Astrocyte (in vitro differentiated cells and primary cell): Measurements from ENCODE around the gene KCNAB1. TPM values are rescaled to one million over a fixed set of nuclear protein-coding genes. Genes with fewer than 3 reads are reported as not detected.

ENCODE experiments used
- DNase-seq: peaks from one replicate; pipeline ENCODE4 v3.0.0-alpha.2; 2010; ENCODE audit warnings: low read depth
- FAIRE-seq: peaks from 2 replicates; lab custom pipeline; 2011; peaks lifted over from hg19 to GRCh38; lab: Jason Lieb, UNC
- H2AFZ ChIP-seq: 2 replicates; pipeline ENCODE4 v1.6.0; 2012; ENCODE audit warnings: low read depth, low read length, inconsistent platforms
- H3K27ac ChIP-seq: 2 replicates; pipeline ENCODE4 v1.5.1; 2011; ENCODE audit warnings: low read depth, low read length, inconsistent platforms
- H3K27me3 ChIP-seq: 2 replicates; pipeline ENCODE4 v1.6.0; 2011; ENCODE audit warnings: low read length, inconsistent platforms; ENCODE audit not compliant: insufficient read depth
- H3K36me3 ChIP-seq: 2 replicates; pipeline ENCODE4 v1.5.1; 2011; ENCODE audit warnings: low read length, inconsistent platforms; ENCODE audit not compliant: insufficient read depth
- H3K4me1 ChIP-seq: 2 replicates; pipeline ENCODE4 v1.5.1; 2011; ENCODE audit warnings: low read length, inconsistent platforms; ENCODE audit not compliant: insufficient read depth
- H3K4me2 ChIP-seq: 2 replicates; pipeline ENCODE4 v1.6.0; 2012; ENCODE audit warnings: low read length, inconsistent platforms
- H3K4me3 ChIP-seq: 2 replicates; pipeline ENCODE4 v1.5.1; 2011; ENCODE audit warnings: low read depth, mild to moderate bottlenecking, low read length, inconsistent platforms; ENCODE audit not compliant: insufficient read depth
- H3K79me2 ChIP-seq: 2 replicates; pipeline ENCODE4 v1.6.0; 2012; ENCODE audit warnings: mild to moderate bottlenecking, low read length, inconsistent platforms; ENCODE audit not compliant: insufficient read depth
- H3K9ac ChIP-seq: 2 replicates; pipeline ENCODE4 v1.6.0; 2012; ENCODE audit warnings: mild to moderate bottlenecking, low read length, inconsistent platforms
- H3K9me3 ChIP-seq: 2 replicates; pipeline ENCODE4 v1.5.1; 2012; ENCODE audit warnings: low read depth, mild to moderate bottlenecking, low read length, inconsistent platforms; ENCODE audit not compliant: insufficient read depth
- H4K20me1 ChIP-seq: 2 replicates; pipeline ENCODE4 v1.6.0; 2012; ENCODE audit warnings: low read length, inconsistent platforms; ENCODE audit not compliant: insufficient read depth
- H3K27ac Mint-ChIP-seq: one replicate; pipeline ENCODE4 v1.8.0; 2021; ENCODE audit warnings: mild to moderate bottlenecking, mixed read lengths; ENCODE audit not compliant: unreplicated experiment
- H3K27me3 Mint-ChIP-seq: one replicate; pipeline ENCODE4 v1.8.0; 2021; ENCODE audit warnings: low read depth, mixed read lengths; ENCODE audit not compliant: unreplicated experiment
- H3K36me3 Mint-ChIP-seq: one replicate; pipeline ENCODE4 v1.8.0; 2021; ENCODE audit warnings: low read depth, mixed read lengths; ENCODE audit not compliant: unreplicated experiment
- H3K4me1 Mint-ChIP-seq: one replicate; pipeline ENCODE4 v1.8.0; 2021; ENCODE audit warnings: low read depth, mixed read lengths; ENCODE audit not compliant: unreplicated experiment
- H3K4me3 Mint-ChIP-seq: one replicate; pipeline ENCODE4 v1.8.0; 2021; ENCODE audit warnings: mild to moderate bottlenecking, moderate library complexity, mixed read lengths; ENCODE audit not compliant: unreplicated experiment
- H3K9me3 Mint-ChIP-seq: one replicate; pipeline ENCODE4 v1.8.0; 2021; ENCODE audit warnings: mild to moderate bottlenecking, mixed read lengths; ENCODE audit not compliant: unreplicated experiment
- EZH2 ChIP-seq: IDR thresholded peaks from 2 replicates; pipeline ENCODE4 v1.6.1; 2012; ENCODE audit warnings: mild to moderate bottlenecking, low read length, inconsistent platforms; ENCODE audit not compliant: insufficient read depth
- total RNA-seq: library from RNA; stranded (reverse); gene quantifications from 2 replicates; pipeline ENCODE4 v1.2.1, GENCODE V29; 2021
- TF ChIP-seq, protein P1 (sequence below): IDR thresholded peaks from 2 replicates; pipeline ENCODE4 v1.5.1; 2011; ENCODE audit warnings: low read depth, mild to moderate bottlenecking, inconsistent platforms, low read length, moderate library complexity; ENCODE audit not compliant: insufficient read depth

The KCNAB1 gene
- total RNA-seq, 1 donor from 2014 or later: 0.30 TPM

DNA sequence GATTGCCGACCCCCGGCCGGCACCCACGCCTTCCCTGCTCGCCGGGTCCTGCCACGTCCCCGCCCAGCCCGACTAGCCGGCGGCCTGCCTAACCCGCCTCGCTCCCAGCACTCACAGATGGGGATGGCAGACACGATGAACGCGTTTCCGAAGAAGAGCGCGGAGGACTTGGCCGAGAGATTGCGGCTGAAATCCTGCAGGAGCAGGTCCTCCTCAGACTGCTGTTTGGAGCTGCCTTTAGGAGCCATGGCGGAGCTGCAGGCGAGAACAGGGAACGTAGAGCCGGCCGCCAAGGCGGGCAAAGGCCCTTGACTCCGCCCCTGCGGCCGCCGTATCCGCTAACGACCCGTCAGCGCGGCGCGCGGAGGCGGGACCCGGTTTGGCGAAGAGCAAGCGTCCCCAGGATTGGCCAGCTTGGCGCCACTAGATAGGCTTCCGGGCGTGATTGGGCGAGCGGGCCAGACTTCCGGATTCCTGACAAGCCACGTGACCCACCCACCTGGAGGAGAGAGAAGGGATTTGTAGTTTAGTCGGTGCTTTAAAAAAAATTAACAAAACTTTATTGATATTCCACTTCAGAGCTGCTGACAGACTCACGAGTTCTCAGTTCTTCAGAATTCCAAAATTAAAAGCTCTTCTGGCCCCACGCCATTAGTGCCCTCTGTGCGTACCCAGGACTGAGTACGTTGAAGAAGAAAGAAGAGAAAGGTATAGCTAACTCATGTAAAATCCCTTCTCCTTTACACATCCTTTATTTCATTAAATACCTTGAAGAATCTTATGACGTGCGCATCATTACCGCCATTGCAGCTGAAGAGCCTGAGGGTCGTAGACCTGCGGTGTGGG, 434.7 kb downstream of the KCNAB1 start, which contains the start of gene SSR3:
Gene SSR3 (minus strand): TSS at position 276 of the 846 bp plus-strand sequence. CDS start 28 bp downstream, at position 248.
- H3K9me3 ChIP-seq: no peaks in the 10 kb centered on the region
- peak within 1 kb of the TSS; percentile 96 for H3K27ac ChIP-seq
- DNase-seq (peak; percentile 99), FAIRE-seq (no peak)
- peaks cover 26% of the 10 kb centered on the region for H3K36me3 ChIP-seq
- H3K4me1 ChIP-seq: peaks cover 25% of the 10 kb centered on the region
- H4K20me1 ChIP-seq: peaks cover 25% of the 10 kb centered on the region
- TF ChIP-seq EZH2: no peak
- TF ChIP-seq, protein P1, sequence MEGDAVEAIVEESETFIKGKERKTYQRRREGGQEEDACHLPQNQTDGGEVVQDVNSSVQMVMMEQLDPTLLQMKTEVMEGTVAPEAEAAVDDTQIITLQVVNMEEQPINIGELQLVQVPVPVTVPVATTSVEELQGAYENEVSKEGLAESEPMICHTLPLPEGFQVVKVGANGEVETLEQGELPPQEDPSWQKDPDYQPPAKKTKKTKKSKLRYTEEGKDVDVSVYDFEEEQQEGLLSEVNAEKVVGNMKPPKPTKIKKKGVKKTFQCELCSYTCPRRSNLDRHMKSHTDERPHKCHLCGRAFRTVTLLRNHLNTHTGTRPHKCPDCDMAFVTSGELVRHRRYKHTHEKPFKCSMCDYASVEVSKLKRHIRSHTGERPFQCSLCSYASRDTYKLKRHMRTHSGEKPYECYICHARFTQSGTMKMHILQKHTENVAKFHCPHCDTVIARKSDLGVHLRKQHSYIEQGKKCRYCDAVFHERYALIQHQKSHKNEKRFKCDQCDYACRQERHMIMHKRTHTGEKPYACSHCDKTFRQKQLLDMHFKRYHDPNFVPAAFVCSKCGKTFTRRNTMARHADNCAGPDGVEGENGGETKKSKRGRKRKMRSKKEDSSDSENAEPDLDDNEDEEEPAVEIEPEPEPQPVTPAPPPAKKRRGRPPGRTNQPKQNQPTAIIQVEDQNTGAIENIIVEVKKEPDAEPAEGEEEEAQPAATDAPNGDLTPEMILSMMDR: no peak
- H3K27me3 ChIP-seq: no peaks in the 10 kb centered on the region
- peak within 1 kb of the TSS; percentile 87 for H3K4me2 ChIP-seq
- H3K27ac Mint-ChIP-seq: peak within 1 kb of the TSS; percentile 96
- H3K9me3 Mint-ChIP-seq: no peaks in the 10 kb centered on the region
- H3K9ac ChIP-seq: peak within 1 kb of the TSS; percentile 99
- H3K36me3 Mint-ChIP-seq: peaks cover 22% of the 10 kb centered on the region
- H3K79me2 ChIP-seq: peaks cover 49% of the 10 kb centered on the region
- peak within 1 kb of the TSS; percentile 92 for H3K4me3 Mint-ChIP-seq
- peaks cover 24% of the 10 kb centered on the region for H3K4me1 Mint-ChIP-seq
- no peaks in the 10 kb centered on the region for H3K27me3 Mint-ChIP-seq
- peak within 1 kb of the TSS; percentile 80 for H2AFZ ChIP-seq
- H3K4me3 ChIP-seq: peak within 1 kb of the TSS; percentile 95

DNA sequence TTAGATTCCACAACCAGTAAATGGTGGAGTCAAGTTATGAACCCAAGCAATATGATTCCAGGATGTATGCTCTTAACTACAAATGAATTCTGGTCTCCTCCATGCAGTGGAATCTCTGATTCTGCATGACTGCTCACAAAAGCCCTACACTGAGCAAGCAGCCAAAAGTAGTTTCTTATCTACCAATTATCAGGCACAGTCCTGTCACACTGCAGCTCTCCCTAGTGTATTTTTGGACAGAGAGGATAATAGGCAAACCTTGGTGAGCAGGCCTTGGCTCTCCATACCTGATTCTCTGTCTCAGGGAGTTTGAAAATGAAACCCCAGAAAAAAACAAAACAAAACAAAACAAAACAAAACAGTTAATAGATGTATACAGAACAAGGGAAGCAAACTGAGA, 438.0 kb downstream of the KCNAB1 start:
- H3K4me3 ChIP-seq: no peak overlapping the region
- no peaks in the 10 kb centered on the region for H4K20me1 ChIP-seq
- peaks cover 5% of the 10 kb centered on the region for H3K36me3 Mint-ChIP-seq
- H3K27me3 ChIP-seq: no peaks in the 10 kb centered on the region
- no peaks in the 10 kb centered on the region for H3K9me3 ChIP-seq
- FAIRE-seq: no peak
- no peaks in the 10 kb centered on the region for H3K4me1 Mint-ChIP-seq
- H3K36me3 ChIP-seq: no peaks in the 10 kb centered on the region
- no peak overlapping the region for H3K4me2 ChIP-seq
- no peak overlapping the region for H3K4me3 Mint-ChIP-seq
- DNase-seq: no peak
- no peak overlapping the region for H3K9ac ChIP-seq
- H3K27ac ChIP-seq: no peak overlapping the region
- H3K4me1 ChIP-seq: no peaks in the 10 kb centered on the region
- H3K79me2 ChIP-seq: peaks cover 16% of the 10 kb centered on the region
- no peaks in the 10 kb centered on the region for H3K27me3 Mint-ChIP-seq
- no peak for TF ChIP-seq EZH2
- TF ChIP-seq, protein P1: no peak
- H2AFZ ChIP-seq: no peak overlapping the region
- no peaks in the 10 kb centered on the region for H3K9me3 Mint-ChIP-seq
- H3K27ac Mint-ChIP-seq: peak overlapping the region; percentile 38

DNA sequence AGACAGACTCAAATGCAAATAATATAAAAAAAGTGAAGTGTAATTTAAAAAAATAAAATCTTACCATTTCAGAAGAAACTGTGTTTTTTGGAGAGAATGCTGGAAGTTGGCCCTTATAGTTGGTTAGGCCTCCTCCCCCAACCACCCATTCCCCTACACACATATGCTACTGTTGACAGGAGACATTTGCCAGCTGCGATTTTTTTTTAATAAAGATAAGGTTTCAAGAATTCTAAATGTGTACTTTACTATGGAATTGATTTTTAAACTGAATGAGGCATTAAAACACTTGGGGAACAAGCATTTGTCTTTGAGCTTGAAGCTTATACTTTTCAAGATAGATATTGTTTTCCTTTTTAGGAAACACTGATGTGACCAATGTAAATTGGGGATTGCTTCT, 438.9 kb downstream of the KCNAB1 start:
- no peak overlapping the region for H3K27ac ChIP-seq
- no peak overlapping the region for H3K9ac ChIP-seq
- Mint-ChIP-seq H3K4me3 (no peak overlapping the region), H3K9me3 (no peaks in the 10 kb centered on the region), H3K27ac (no peak overlapping the region), H3K27me3 (no peaks in the 10 kb centered on the region), H3K4me1 (no peaks in the 10 kb centered on the region), H3K36me3 (no peaks in the 10 kb centered on the region)
- no peak overlapping the region for H3K4me2 ChIP-seq
- no peaks in the 10 kb centered on the region for H3K27me3 ChIP-seq
- H3K9me3 ChIP-seq: no peaks in the 10 kb centered on the region
- no peak overlapping the region for H3K4me3 ChIP-seq
- no peaks in the 10 kb centered on the region for H4K20me1 ChIP-seq
- DNase-seq: no peak
- H3K4me1 ChIP-seq: no peaks in the 10 kb centered on the region
- no peak overlapping the region for H2AFZ ChIP-seq
- TF ChIP-seq EZH2: no peak
- TF ChIP-seq, protein P1: no peak
- H3K36me3 ChIP-seq: no peaks in the 10 kb centered on the region
- no peak for FAIRE-seq
- H3K79me2 ChIP-seq: peaks cover 7% of the 10 kb centered on the region
